HG03575 (cell line): Measurements from ENCODE around the gene ZFYVE28.
"Not testable (repeated sequence)": the region's sequence is repeated elsewhere in the genome, so short reads cannot be mapped to it uniquely, and the experiment has no call there.

Experiments
- ATAC-seq: cut with Tn5 transposase; IDR thresholded peaks from one replicate; pipeline ENCODE4 v1.9.1; 2021; ENCODE audit not compliant: unreplicated experiment, insufficient number of reproducible peaks, low FRiP score; ENCODE audit errors: extremely low read depth

ZFYVE28 gene

GRCh38 chr4:2380589-2380988 lies 37.9 kb downstream of the ZFYVE28 start:
- ATAC-seq, result not testable (repeated sequence)

- ATAC-seq, result no peak
Measured at GRCh38 chr4:2378898-2379297, 39.5 kb downstream of the ZFYVE28 start.

GRCh38 chr4:2378401-2378800 lies 40.0 kb downstream of the ZFYVE28 start:
- no peak for ATAC-seq

- ATAC-seq, result no peak
Measured at GRCh38 chr4:2377241-2377640, 41.2 kb downstream of the ZFYVE28 start.

- ATAC-seq, result no peak
Measured at GRCh38 chr4:2375427-2375826, 43.0 kb downstream of the ZFYVE28 start.

GRCh38 chr4:2373532-2373931 lies 44.9 kb downstream of the ZFYVE28 start:
- ATAC-seq, result no peak

- no peak for ATAC-seq
Measured at GRCh38 chr4:2372488-2373030, 45.9 kb downstream of the ZFYVE28 start.

- ATAC-seq, result no peak
Measured at GRCh38 chr4:2371765-2372487, 46.5 kb downstream of the ZFYVE28 start.

- ATAC-seq, result no peak
Measured at GRCh38 chr4:2370597-2371320, 47.7 kb downstream of the ZFYVE28 start.

- no peak for ATAC-seq
Measured at GRCh38 chr4:2368746-2369437, 49.6 kb downstream of the ZFYVE28 start.

- no peak for ATAC-seq
Measured at GRCh38 chr4:2367626-2368025, 50.8 kb downstream of the ZFYVE28 start.

GRCh38 chr4:2366252-2367192 lies 51.9 kb downstream of the ZFYVE28 start:
- no peak for ATAC-seq

GRCh38 chr4:2365913-2366210 lies 52.6 kb downstream of the ZFYVE28 start:
- ATAC-seq, result no peak

- ATAC-seq, result no peak
Measured at GRCh38 chr4:2365054-2365912, 53.2 kb downstream of the ZFYVE28 start.

GRCh38 chr4:2364654-2365053 lies 53.8 kb downstream of the ZFYVE28 start:
- ATAC-seq, result no peak

- no peak for ATAC-seq
Measured at GRCh38 chr4:2363951-2364653, 54.3 kb downstream of the ZFYVE28 start.

- no peak for ATAC-seq
Measured at GRCh38 chr4:2363056-2363721, 55.3 kb downstream of the ZFYVE28 start.
